OCI-LY3 (cell line): ENCODE results near the gene HID1.

Experiments
- EZH2phosphoT487 ChIP-seq: fragments of 200-600 bp; shearing (Covaris generic); IDR thresholded peaks from 2 replicates; pipeline ENCODE4 v1.6.1; 2018; ENCODE audit warnings: antibody characterized with exemption, mixed run types, low read depth
- TF ChIP-seq, protein P1 (sequence below): fragments of 200-600, 300-600 bp; sonication (generic); IDR thresholded peaks from 2 replicates; pipeline ENCODE4 v1.5.1; 2014; ENCODE audit warnings: antibody characterized with exemption, low read length, low read depth

DNA sequence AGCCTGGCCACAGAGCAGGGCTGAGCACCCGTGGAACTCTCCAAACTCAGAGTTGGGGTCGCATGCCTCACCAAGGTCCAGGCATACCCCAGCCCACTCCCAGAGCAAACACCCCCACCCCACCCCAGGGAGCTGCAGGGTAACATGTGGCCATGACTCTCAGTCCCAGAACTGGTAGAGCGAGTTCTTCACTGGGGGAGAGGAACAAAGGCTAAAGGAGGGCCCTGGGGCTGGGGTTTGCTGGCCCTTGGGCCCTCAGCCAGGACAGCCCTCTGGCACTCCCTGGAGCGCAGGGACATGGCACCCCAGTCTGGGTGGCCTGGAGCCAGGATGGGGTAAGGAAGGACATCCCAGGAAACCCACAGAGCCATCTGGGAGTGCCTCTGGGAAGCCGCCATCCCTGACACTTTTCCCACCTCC lies 4.2 kb downstream of the HID1 start:
- TF ChIP-seq, protein P1, sequence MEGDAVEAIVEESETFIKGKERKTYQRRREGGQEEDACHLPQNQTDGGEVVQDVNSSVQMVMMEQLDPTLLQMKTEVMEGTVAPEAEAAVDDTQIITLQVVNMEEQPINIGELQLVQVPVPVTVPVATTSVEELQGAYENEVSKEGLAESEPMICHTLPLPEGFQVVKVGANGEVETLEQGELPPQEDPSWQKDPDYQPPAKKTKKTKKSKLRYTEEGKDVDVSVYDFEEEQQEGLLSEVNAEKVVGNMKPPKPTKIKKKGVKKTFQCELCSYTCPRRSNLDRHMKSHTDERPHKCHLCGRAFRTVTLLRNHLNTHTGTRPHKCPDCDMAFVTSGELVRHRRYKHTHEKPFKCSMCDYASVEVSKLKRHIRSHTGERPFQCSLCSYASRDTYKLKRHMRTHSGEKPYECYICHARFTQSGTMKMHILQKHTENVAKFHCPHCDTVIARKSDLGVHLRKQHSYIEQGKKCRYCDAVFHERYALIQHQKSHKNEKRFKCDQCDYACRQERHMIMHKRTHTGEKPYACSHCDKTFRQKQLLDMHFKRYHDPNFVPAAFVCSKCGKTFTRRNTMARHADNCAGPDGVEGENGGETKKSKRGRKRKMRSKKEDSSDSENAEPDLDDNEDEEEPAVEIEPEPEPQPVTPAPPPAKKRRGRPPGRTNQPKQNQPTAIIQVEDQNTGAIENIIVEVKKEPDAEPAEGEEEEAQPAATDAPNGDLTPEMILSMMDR: no peak
- no peak for TF ChIP-seq EZH2phosphoT487
